ENCODE results near the gene BMP7.
"Not testable (repeated sequence)": the region's sequence is repeated elsewhere in the genome, so short reads cannot be mapped to it uniquely, and the experiment has no call there.

The BMP7 gene

DNA sequence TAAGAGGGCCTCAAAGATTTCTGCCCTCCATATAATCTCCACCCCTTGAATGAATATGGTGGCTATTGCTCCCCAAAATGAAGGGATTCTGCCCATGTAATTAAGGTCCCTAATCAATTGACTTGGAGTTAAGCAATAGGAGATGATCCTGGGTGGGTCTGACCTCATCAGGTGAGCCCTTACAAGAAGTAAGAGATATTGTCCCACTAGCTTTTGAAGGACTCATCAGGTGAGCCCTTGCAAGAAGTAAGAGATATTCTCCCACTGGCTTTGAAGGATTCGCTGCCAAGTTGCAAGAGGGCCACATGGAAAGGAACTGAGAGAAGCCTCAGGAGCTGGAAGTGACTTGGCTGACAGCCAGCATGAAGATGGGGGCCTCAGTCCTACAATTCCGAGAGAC lies 103.4 kb downstream of the BMP7 start:
- DNase-seq = no peak

DNA sequence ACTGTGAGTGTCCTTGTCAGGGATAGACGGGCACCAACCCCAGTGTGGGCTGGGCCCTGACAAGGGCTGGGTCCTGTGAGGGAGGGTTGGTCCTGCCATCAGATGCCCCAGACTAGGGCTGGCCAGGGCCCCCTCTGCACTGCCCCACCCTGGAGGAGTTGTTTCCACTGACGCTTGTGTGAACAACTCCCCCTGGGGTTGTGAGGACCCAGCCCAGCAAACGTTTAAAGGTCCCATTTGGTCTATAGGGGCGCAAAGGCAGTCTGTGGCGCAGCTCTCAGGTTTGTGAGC lies 104.1 kb downstream of the BMP7 start:
- no peak for DNase-seq

DNA sequence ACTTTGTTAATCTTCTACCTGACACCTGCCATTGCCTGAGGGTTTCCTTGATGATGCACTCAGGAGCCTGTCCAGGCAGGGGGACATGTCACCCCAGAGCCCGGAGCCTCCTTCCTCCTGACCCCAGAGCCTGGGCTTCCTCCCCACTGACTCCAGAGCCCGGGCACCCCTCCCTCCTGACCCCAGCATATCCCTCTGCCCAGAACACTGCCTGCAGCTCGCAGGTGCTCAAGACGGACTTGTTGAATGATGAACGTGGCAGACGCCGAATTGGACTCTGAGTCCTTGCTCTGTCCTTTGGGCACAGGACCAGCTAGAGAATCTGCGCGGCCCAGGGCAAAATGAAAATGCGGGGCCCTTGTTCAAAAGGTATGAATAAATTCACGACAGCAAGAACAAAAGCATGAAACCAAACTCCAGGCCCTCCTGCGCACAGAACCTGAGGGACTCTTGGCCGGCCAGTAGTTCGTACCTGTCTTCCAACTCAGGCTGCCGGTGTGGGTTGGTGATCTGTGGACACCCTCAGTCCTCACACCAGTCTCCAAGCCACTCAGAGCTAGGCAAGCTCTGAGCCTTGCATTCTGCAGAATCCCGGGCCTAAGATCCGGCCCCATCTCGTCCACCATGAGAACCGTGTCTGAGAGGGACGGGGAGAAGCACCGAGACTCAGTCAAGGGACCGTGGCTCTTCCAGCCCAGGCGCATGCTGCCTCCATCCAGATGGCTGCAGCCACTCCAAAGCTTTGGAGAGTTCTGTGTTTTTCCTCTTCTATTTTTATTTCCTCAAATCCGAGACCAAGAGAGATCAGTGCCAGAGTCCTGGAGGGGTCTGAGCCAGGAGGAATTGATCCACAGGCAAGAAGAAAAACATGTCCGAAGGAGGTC lies 104.7 kb downstream of the BMP7 start:
- DNase-seq = no peak

DNA sequence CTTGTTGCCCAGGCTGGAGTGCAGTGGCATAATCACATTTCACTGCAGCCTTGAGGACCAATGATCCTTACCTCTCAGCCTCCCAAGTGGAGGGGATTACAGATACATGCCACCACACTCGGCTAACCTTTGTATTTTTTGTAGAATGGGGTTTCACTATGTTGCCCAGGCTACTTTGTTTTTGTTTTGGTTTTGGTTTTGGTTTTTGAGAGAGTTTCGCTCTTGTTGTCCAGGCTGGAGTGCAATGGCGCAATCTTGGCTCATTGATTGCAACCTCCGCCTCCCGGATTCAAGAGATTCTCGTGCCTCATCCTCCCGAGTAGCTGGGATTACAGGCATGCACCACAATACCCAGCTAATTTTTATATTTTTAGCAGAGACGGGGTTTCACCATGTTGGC lies 105.5 kb downstream of the BMP7 start:
- no peak for DNase-seq

DNA sequence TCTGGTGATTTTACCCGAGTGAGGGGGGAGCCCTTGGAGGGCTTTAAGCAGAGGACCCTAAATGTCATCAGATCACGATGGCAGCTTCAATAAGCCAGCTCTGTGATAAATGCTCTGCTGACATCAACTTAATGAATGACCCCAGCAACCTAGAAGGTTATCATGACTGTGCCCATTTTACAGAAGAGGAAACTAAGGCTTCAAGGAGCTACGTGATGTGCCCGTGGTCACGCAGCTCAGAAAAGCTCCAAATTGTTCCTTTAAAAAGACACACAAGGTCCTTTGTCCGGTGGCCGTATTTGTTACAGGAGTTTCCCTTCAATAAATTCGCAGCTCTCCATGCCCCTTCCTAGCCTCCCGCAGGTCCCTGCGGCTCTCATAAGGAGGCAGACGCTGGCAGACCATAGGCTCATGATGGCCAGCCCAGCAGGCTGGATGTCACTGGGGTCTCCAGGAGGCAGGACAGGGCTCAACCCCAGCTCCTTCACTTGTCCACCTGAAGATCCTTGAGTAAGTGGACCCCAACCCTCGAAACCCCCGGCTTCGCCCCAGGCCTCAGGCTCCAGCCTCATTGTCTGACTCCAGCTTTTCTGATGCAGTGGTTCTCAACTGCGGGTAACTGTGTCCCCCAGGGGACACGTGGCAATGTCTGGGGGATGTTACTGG lies 106.4 kb downstream of the BMP7 start:
- DNase-seq = no peak

DNA sequence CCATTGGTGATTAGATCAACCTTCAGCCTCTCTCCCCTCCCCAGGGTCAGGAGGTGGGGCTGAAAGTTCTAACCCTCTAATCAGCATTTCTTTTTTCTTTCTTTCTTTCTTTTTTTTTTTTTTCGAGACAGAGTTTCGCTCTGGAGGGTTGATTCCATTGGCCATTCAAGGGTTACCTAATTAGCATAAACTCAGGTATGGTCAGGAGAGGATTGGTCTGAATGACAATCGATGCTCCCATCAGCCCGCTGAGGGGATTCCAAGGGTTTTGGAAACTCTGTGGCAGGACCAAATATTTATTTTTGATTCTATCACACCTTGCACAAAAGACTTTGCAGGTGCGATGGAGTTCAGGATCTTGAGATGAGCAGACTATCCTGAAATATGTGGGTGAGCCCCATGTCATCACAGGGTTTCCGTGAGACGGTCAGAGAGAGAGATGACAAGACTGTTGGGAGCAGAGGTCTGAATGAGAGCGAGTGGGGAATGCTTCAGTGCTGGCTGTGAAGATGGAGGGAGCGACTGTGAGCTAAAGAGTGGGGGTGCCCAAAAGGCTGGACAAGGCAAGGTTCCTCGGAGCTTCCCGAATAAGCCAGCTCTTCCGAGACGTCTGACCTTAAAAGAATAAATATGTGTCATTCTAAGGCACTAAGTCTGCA lies 107.1 kb downstream of the BMP7 start:
- no peak for DNase-seq

DNA sequence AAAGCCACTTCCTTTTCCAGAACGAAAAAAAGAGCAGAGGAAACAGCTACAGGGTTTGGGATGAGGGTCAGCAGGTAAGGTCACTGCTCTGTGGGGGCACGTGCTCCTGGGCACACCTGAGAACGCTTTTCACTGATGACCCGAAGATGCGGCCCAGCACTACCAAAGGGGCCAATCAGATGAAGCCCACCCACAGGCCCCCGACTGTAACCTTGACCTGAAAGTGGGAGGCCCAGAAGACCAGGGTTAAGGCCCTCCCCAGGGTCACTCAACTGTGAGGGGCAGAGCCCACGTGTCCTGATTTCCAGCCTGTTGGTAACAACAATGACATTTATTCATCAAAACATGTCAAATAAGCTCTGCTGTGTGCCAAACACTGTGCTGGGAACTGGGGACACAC lies 108.0 kb downstream of the BMP7 start:
- no peak for DNase-seq

DNA sequence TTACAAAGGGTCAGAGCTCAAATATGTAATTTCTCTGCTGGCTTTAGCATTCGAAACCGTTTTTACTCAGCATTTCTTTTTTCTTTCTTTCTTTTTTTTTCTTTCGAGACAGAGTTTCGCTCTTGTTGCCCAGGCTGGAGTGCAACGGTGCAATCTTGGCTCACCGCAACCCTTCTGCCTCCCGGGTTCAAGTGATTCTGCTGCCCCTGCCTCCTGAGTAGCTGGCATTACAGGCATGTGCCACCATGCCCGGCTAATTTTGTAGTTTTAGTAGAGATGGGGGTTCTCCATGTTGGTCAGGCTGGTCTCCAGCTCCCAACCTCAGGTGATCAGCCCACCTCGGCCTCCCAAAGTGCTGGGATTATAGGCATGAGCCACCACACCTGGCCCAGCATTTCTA lies 108.7 kb downstream of the BMP7 start:
- DNase-seq = not testable (repeated sequence)

DNA sequence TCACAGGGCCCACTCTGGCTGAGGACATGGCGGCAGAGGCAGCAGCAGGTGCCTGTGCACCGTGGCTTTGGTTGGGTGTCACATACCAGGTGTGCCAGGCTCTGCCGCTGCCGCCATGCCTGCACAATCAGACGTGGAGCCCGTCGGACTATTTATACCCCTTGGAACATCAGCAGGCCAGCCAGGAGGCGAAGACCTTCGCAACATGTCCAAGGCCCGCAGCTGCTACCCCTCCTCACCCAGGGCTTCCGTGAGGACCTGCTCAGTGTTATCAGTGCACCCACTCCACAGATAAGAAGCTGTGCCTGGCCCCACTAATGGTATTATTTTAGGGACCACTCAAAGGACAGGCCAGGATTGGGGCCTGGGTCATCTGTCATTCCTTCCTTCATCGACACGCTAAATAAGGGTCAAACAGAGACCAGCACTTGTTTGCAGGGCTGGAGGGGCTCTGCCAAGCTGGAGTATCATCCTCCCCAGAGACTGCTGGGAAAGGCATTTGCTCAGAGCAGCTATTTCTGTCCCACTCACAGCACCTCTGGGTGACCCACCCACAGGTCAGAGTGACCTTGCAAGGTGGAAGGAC lies 109.2 kb downstream of the BMP7 start:
- no peak for DNase-seq

DNA sequence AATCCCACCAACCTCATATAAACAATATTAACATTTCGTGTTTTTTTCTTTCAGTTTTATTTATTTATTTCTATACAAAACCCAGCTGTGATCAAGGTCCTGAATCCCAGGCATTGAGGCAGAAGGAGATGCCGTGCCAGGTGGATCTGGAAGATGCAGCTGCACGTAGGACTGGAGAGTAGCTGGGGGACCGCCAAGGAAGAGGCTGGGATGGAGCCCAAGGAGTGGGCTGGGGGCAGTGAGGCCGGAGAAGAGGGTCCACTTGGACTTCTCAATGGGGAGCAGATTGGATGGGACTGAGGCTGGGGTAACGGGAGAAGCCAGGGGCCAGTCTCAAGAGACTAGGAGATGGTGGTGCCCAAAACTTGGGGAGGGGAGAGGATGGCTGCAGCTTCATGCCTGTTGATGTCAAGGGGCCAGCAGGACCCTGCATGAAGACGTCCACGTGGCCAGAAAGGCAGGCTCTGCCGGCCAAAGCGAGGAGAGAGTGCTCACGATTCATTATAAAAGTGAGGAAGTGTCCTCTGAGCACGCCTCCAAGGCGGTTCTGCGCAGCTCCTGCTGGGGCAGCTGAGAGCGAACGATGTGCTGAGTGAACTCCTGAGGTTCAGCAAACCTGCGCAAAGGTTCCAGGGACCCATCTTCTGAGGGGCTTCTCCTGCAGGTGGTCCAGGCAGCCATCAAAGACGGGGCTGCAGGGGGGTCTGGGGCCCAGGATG lies 110.3 kb downstream of the BMP7 start:
- DNase-seq = no peak

DNA sequence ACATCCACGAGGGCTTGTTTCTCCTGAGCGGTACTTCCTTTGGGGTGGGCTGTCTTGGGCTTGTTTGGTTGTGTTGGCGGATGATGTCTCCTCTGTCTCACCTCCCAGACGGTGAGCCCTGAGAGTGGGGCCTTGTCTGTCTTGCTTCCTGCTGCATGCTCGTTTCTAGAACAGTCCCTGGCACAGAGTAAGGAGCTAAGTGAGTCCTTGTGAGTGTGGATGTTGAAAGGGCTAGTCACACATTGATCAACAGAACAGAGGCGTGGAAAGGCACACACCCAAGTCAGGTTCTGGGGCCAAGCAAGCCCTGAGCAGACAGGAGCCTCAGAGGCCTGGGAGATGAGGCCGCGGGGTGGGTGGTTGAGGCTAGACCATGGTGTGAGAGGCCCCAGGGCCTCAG lies 111.0 kb downstream of the BMP7 start:
- no peak for DNase-seq

DNA sequence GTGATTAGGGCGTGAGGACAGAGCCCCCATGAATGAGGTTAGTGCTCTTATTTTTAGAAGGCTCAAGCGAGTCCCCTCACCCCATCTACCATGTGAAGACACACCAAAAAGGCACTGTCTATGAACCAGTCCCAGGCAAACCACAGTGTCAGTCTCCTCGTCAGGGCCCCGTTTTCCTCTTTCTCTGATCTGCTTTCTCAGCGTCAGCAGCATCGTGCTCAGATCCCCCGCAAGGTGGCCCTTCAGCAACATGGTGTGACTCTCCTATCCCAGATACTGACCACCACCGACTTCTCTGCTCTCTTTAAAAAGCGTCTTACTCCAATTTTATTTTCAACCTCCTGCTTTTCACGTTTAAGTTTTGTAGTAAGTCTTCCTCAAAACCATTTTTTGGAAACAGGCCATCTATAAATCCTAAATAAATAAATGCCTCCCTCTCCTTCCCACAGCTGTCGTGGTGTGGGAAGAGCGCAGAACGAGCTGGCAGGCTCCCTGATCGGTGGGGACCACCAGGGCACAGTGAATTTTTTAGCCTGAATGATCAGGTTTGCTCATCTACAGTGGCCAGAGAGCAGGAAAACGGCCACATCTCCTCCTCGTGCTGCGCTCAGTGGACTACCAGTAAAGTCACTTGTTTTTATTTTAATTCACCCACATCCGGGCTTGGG lies 113.1 kb downstream of the BMP7 start:
- no peak for DNase-seq

DNA sequence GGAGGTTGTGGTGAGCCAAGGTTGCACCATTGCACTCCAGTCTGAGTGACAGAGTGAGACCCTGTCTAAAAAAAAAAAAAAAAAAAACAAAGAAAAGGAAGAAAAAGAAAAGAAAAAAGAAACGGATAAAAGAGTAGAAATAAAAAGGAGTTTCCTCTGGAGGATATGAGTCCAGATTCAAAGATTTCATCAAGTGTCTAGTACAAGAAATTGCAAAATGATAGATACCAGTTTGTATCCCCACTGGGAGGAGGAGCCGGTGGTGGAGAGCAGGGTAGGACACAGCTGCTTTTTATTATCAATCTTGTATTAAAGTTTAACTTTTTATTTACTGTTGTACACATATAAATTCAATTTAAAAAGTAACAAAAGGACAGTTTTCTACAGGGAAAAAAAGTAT lies 113.9 kb downstream of the BMP7 start:
- no peak for DNase-seq

DNA sequence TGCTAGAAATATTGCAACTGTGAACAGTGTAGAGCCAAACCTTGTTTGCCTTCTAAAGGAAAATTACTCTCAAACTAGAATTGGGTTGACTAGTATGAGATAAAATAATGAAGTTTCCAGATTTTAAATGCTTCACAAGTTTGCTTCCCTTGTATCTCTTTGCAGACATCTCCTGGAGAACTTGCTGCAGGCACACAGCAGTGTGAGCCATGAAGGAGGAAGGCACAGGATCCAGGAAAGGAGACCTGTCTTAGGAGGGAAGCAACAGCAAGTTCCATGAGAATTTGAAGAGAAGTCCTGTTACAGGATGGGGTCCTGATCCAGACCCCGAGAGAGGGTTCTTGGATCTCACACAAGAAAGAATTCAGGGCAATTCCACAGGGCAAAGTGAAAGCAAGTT lies 115.9 kb downstream of the BMP7 start:
- no peak for DNase-seq

DNA sequence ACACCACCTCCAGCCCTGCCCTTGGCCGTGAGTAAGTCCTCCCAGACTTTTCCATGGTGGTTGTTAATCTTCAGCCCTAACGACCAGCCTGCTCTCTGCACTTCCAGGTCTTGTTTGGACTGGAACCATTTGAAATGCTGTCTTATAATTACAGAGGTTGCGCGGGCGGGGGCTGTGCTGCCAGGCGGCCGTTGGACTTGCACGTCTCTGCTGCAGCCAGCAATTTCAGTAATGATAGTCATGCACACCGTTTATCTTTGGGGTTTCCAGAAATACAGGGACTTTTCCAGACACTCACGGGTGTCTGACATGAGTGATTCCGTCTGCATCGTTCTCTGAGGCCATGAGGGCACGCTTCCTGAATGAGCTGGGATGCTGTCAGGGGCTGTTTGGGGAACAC lies 118.2 kb downstream of the BMP7 start:
- no peak for DNase-seq

DNA sequence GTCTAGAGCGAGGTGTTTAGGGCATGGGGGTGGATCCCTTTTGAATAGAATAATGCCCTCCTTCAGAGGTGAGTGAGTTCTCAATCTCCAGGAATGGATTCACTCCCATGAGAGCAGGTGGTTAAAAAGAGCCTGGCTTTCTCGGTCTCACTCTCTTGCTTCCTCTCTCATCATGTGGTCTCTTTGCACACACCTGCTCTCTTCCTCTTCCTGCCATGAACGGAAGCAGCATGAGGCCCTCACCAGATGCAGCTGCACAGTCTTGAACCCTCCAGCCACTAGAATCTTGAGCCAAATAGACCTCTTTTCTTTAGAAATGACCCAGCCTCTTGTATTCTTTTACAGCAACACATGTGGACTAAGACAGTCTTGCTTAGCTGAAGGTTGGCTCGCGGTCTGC lies 119.3 kb downstream of the BMP7 start:
- no peak for DNase-seq

DNA sequence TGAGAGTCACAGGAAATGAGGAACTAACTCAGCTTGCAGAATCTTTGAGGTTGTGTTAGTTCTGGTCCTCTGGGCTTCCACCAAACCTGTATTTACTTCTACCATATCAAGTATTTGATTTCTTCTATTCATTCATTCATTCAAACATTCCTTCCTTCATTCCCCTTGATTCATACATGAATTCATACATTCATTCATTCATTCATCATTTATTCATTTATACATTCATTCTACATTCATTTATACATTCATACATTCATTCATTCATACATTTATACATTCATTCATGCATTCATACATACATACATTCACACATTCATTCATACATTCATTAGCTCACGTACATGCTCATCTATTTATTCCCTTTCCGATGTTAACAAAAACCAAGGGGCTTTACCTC lies 120.3 kb downstream of the BMP7 start:
- DNase-seq = no peak

DNA sequence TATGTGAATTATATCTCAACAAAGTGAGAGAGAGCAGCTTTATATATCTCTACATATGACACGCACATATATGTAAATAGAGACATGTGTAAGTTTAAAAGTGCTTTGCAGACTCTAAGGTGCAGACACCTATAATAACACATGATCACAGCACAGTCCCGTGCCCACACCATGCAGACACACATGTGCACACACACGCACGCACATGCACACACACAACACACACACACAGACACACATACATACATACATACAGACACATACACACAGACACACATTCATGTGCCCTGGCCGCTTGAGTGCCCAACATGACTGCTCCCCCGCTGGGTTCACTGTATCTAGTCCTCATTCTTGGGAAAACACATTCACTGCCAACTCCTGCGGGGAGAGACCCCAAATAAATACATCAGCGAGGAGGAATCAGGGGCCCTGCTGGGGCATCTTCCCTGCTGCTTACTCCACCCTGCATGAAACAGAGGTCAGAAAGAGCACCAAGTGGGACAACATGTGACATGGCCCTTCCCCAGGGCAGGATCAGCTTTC lies 121.3 kb downstream of the BMP7 start:
- DNase-seq = no peak

DNA sequence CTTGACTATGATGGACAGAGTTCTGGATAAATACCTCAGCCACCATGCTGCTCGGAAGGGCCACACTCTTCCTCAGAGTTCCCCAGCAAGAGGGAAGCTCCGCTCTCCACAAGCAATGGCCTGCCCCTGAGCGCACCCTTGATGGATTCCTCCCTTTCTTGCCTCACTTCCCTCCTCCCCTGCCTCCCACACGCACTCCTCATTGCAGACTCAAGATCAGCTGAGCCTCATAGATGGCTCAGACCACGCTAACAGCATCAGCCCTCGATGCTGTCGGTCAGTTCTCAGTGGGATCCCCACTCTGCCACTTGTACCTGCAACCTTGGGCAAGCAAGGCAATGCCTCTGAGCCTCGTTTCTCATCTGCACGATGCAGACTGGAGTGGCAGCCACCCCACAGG lies 123.3 kb downstream of the BMP7 start:
- no peak for DNase-seq

DNA sequence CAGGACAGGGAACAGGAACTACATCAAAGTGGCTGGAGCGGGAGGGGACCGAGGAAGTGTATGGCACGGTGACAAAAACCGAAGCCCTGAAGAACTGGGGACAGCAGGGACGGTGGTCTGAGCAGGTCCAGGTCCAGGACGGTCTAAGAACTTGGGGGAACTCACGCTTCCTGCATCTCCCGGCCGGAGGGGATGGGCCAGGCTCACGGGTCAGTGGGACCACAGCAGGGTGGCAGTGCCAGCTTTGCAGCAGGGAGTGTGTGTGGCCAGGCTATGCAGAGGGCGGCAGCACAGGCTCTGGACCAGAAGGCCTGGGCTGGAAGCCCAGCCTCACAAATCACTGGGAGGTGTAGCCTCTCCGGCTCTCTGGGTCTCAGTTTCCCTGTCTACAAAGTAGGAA lies 123.8 kb downstream of the BMP7 start:
- no peak for DNase-seq

DNA sequence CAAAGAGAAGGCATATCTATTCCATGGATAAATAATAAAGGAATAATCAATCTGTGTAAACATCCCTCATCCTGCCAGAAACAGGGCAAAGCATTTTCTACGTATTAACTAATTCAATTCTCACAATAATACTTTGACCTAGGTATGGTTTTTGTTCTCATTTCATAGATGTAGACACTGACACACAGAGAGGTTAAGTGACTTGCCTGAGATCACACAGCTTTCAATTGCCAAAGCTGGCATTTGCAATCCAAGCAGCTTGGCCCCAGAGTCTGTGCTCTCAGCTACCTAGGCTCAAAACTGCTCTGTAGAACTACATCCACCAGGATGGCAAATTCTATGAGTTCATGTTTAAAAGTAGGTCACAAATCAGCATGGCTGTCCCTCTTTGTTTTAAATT lies 124.9 kb downstream of the BMP7 start:
- DNase-seq = no peak

DNA sequence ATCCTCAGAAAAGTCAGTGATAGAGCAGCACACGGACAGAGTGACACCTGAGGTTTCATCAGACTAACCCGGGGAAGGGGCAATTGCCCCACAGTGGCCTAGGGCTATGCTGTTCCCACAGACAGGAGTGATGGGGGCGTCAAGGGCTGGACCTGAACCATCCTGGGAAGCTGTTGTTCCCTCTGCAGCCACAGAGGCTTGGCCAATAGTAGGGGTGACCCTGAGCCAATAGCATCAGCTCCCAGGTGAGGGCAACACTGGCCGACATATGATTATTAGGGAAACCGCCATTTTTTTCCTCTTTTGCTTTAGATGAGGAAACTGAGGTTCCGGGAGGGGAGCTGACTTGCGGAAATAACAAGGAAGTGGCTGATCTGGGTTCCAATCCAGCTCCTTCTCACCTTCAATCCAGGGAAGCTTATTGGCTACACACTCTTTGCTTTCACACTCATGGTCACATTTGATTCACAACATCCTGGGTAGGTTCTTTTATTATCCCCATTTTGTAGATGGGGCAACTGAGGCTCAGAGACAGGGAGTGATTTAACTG lies 126.0 kb downstream of the BMP7 start:
- DNase-seq = no peak

Measured in NCI-H2171 (cell line).